Vagina (tissue), 2 donors: ENCODE results near the gene CACNG1. TPM values are rescaled to one million over a fixed set of nuclear protein-coding genes. Genes with fewer than 3 reads are reported as not detected.

ENCODE experiments used
- DNase-seq, 2 donors: peaks; one replicate each; pipeline ENCODE4 v3.0.0-alpha.2; 2017; ENCODE audit errors: extremely low spot score in 2 of 2
- H3K27ac ChIP-seq: fragments of 200-600 bp; sonication (generic); one replicate; pipeline ENCODE4 v1.5.1; 2019
- H3K27me3 ChIP-seq: fragments of 200-600 bp; sonication (generic); one replicate; pipeline ENCODE4 v1.5.1; 2019
- H3K36me3 ChIP-seq, 2 donors: fragments of 200-600 bp; sonication (generic); one replicate each; pipeline ENCODE4 v1.5.1; 2017 to 2019
- H3K4me1 ChIP-seq: fragments of 200-600 bp; sonication (generic); one replicate; pipeline ENCODE4 v1.5.1; 2019
- H3K4me3 ChIP-seq, 2 donors: fragments of 200-600 bp; sonication (generic); 1 replicate in 1 of 2; 2 replicates in 1 of 2; pipeline ENCODE4 v1.5.1; 2016 to 2019
- H3K9me3 ChIP-seq: fragments of 200-600 bp; sonication (generic); one replicate; pipeline ENCODE4 v1.5.1; 2019
- CTCF ChIP-seq, 3 experiments: fragments of 450-650 bp in 2 of 3; fragments of 200-600 bp in 1 of 3; sonication (generic) in 1 of 3; IDR thresholded peaks; one replicate each; pipeline ENCODE4 v1.5.1; 2017 to 2019; ENCODE audit warnings: antibody characterized with exemption in 3 of 3, mild to moderate bottlenecking in 2 of 3, moderate library complexity in 2 of 3
- POLR2A ChIP-seq, 2 donors: fragments of 450-650 bp; IDR thresholded peaks; one replicate each; pipeline ENCODE4 v1.6.1; 2017; ENCODE audit warnings: antibody characterized with exemption in 2 of 2, mild to moderate bottlenecking in 2 of 2, moderate library complexity in 2 of 2
- POLR2AphosphoS5 ChIP-seq, 2 donors: sonication (generic); formaldehyde crosslinking; IDR thresholded peaks; one replicate each; pipeline ENCODE4 v1.9.0; 2017; ENCODE audit warnings: antibody characterized with exemption in 2 of 2, mild to moderate bottlenecking in 2 of 2, low read depth in 1 of 2; ENCODE audit not compliant: insufficient read depth in 1 of 2
- intact Hi-C: fragments of 100-400 bp; cut with DNase I; formaldehyde crosslinking; loops from one replicate; pipeline ENCODE4 v1.15.1; 2023
- total RNA-seq: library from RNA; depleted of rRNA; stranded (reverse); fragments of >200 nt; gene quantifications from one replicate; pipeline ENCODE4 v1.2.3, GENCODE V29; 2016

The CACNG1 gene
- total RNA-seq, 1 donor from 2014 or later, result not detected

- H3K4me1 ChIP-seq, result no peaks in the 10 kb centered on the region
- no peak for TF ChIP-seq CTCF (IDR thresholded peaks at IDR 0.05)
- TF ChIP-seq POLR2AphosphoS5 (IDR thresholded peaks at IDR 0.05; ENCODE audit: insufficient read depth in 1 of 2, low read depth in 1 of 2), result no peak
- H3K4me3 ChIP-seq, result no peak overlapping the region
- intact Hi-C loops, result no loop called here
- no peaks in the 10 kb centered on the region for H3K36me3 ChIP-seq
- no peak for DNase-seq
- no peak overlapping the region for H3K27ac ChIP-seq
- H3K27me3 ChIP-seq, result no peaks in the 10 kb centered on the region
- H3K9me3 ChIP-seq, result no peaks in the 10 kb centered on the region
Observed at GRCh38 chr17:67069603-67070136, 25.3 kb downstream of the CACNG1 start.

DNA sequence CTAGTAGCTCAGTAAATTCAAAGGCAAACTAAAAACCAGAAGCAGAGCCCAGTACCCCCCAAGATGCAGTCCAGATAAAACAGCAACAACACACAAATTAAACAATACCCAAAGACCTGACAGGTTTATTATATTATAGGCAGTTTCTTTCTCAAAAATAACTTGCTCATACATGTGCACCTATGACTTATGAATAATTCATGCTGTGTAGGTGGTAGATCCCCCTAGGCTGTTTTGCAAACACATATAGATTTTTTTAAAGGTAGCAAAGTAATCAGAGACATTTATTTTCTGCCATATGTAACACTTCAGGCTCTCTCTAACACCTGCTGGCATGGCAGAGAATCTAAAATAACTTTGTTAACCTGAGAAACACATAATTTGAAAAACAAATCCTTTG is 27.2 kb downstream of the CACNG1 start:
- no peak for TF ChIP-seq CTCF (IDR thresholded peaks at IDR 0.05)
- TF ChIP-seq POLR2AphosphoS5 (IDR thresholded peaks at IDR 0.05; ENCODE audit: insufficient read depth in 1 of 2, low read depth in 1 of 2), result no peak
- TF ChIP-seq POLR2A (IDR thresholded peaks at IDR 0.05), result no peak
- Histone ChIP-seq H3K4me3 (no peak overlapping the region), H3K4me1 (no peaks in the 10 kb centered on the region), H3K27me3 (no peaks in the 10 kb centered on the region), H3K36me3 (no peaks in the 10 kb centered on the region), H3K27ac (no peak overlapping the region), H3K9me3 (no peaks in the 10 kb centered on the region)
- DNase-seq, result no peak
- intact Hi-C loops, result no loop called here

DNA sequence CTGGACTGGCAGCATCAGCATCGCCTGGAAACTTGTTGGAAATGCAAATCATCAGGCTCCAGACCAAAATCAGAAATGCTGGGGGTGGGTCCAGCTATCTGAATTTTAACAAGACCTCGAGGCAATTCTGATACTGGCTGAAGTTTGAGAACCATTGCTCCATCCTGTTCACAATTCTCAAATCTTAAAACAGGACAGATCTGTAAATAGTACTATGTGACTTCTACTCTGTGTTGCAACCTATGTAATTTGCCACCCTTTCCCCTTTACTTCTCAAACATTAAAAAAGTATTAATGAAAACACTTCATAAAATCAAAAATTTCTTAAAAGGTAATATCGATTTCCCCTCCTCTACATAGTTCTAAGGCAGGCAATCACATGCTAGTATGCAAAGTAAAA is 28.5 kb downstream of the CACNG1 start:
- TF ChIP-seq POLR2AphosphoS5 (IDR thresholded peaks at IDR 0.05; ENCODE audit: insufficient read depth in 1 of 2, low read depth in 1 of 2) (no peak), CTCF (IDR thresholded peaks at IDR 0.05) (no peak)
- Histone ChIP-seq H3K27me3 (no peaks in the 10 kb centered on the region), H3K4me1 (no peaks in the 10 kb centered on the region), H3K36me3 (no peaks in the 10 kb centered on the region), H3K4me3 (no peak overlapping the region), H3K9me3 (no peaks in the 10 kb centered on the region), H3K27ac (no peak overlapping the region)
- no peak for DNase-seq
- intact Hi-C loops, result no loop called here

- Histone ChIP-seq H3K27ac (no peak overlapping the region), H3K36me3 (peaks cover 0 to 6% of the 10 kb centered on the region in 2 donors), H3K4me1 (no peaks in the 10 kb centered on the region), H3K27me3 (no peaks in the 10 kb centered on the region), H3K9me3 (no peaks in the 10 kb centered on the region), H3K4me3 (no peak overlapping the region)
- TF ChIP-seq POLR2A (IDR thresholded peaks at IDR 0.05) (no peak), CTCF (IDR thresholded peaks at IDR 0.05) (no peak), POLR2AphosphoS5 (IDR thresholded peaks at IDR 0.05; ENCODE audit: insufficient read depth in 1 of 2, low read depth in 1 of 2) (no peak)
- intact Hi-C loops, result no loop called here
- DNase-seq, result no peak
Observed at GRCh38 chr17:67074781-67075180, 30.4 kb downstream of the CACNG1 start.

GRCh38 chr17:67076290-67076689 is 31.9 kb downstream of the CACNG1 start:
- intact Hi-C loops, result no loop called here
- Histone ChIP-seq H3K4me1 (no peaks in the 10 kb centered on the region), H3K27ac (no peak overlapping the region), H3K36me3 (peaks cover 0 to 6% of the 10 kb centered on the region in 2 donors), H3K9me3 (no peaks in the 10 kb centered on the region), H3K4me3 (no peak overlapping the region), H3K27me3 (no peaks in the 10 kb centered on the region)
- TF ChIP-seq CTCF (IDR thresholded peaks at IDR 0.05), result no peak
- no peak for TF ChIP-seq POLR2AphosphoS5 (IDR thresholded peaks at IDR 0.05; ENCODE audit: insufficient read depth in 1 of 2, low read depth in 1 of 2)
- no peak for TF ChIP-seq POLR2A (IDR thresholded peaks at IDR 0.05)
- DNase-seq, result no peak
